PFSK-1 (cell line): Measurements from ENCODE around the gene NCKAP1.

Source experiments
- POLR2AphosphoS5 ChIP-seq: IDR thresholded peaks from 2 replicates; pipeline ENCODE4 v1.6.1; 2012; ENCODE audit warnings: low read depth, mild to moderate bottlenecking, control low read depth, low read length, moderate library complexity
- TAF1 ChIP-seq: IDR thresholded peaks from 2 replicates; pipeline ENCODE4 v1.6.1; 2012; ENCODE audit warnings: low read length, control low read depth, borderline replicate concordance; ENCODE audit not compliant: insufficient read depth

DNA sequence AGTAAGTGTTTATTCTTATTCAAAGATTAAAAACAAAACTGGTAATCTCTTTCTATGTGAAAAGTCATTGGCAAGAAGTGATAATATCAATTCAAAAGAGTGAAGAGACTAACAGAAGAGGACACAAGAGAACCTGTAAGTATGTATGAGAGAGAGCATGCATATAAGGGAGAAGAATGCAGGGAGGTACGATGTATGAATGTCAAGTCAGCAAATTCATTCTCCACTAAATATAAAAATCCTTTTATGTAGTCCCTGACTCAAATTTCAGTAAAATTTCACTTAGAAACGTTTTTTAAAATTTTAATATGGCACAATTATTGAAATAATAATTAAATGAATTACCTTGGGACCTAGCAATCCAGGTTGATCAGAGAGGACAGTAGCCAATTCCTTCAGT lies 55.3 kb downstream of the NCKAP1 start:
- TF ChIP-seq TAF1 (no peak), POLR2AphosphoS5 (no peak)
